ENCODE results near the gene ARPIN.

ARPIN gene

DNA sequence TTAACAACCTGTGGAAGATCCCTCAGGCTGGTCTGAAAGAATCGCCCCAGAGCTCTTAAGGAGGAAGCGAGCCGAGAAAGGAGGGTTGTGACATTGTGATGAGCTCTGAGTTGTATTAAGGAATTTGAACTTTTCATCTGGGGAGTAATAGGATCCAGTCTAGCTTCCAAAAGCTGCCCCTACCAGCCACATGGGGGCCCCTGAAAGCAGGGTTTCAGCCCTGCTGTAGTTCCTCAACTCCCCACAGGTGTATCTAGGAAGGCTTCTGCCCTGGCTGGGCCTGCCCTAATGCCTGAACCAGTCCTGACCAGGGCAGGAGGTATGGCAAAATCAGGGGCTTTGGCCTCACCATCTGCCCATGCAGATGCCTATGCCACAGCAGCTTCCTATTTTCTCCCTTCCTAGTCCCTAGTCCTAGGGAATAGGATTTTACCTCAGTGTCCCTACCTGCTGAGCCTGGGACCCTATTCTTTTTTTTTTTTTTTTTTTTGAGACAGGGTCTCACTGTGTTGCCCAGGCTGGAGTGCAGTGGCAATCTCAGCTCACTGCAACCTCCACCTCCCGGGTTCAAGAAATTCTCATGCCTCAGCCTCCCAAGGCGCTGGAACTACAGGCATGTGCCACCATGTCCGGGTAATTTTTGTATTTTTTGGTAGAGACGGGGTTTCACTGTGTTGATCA lies 14.0 kb downstream of the ARPIN start:
- TF ChIP-seq GABPA (IDR thresholded peaks at IDR 0.05; ENCODE audit: low read depth): no peak
- TF ChIP-seq SPI1 (IDR thresholded peaks at IDR 0.05; ENCODE audit: borderline replicate concordance, low read depth): no peak
- TF ChIP-seq, protein P1, sequence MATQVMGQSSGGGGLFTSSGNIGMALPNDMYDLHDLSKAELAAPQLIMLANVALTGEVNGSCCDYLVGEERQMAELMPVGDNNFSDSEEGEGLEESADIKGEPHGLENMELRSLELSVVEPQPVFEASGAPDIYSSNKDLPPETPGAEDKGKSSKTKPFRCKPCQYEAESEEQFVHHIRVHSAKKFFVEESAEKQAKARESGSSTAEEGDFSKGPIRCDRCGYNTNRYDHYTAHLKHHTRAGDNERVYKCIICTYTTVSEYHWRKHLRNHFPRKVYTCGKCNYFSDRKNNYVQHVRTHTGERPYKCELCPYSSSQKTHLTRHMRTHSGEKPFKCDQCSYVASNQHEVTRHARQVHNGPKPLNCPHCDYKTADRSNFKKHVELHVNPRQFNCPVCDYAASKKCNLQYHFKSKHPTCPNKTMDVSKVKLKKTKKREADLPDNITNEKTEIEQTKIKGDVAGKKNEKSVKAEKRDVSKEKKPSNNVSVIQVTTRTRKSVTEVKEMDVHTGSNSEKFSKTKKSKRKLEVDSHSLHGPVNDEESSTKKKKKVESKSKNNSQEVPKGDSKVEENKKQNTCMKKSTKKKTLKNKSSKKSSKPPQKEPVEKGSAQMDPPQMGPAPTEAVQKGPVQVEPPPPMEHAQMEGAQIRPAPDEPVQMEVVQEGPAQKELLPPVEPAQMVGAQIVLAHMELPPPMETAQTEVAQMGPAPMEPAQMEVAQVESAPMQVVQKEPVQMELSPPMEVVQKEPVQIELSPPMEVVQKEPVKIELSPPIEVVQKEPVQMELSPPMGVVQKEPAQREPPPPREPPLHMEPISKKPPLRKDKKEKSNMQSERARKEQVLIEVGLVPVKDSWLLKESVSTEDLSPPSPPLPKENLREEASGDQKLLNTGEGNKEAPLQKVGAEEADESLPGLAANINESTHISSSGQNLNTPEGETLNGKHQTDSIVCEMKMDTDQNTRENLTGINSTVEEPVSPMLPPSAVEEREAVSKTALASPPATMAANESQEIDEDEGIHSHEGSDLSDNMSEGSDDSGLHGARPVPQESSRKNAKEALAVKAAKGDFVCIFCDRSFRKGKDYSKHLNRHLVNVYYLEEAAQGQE (IDR thresholded peaks at IDR 0.05; ENCODE audit: insufficient replicate concordance, low read depth): no peak
- no peak for TF ChIP-seq POLR2AphosphoS5 (IDR thresholded peaks at IDR 0.05; ENCODE audit: low read depth)
- TF ChIP-seq, protein P2, sequence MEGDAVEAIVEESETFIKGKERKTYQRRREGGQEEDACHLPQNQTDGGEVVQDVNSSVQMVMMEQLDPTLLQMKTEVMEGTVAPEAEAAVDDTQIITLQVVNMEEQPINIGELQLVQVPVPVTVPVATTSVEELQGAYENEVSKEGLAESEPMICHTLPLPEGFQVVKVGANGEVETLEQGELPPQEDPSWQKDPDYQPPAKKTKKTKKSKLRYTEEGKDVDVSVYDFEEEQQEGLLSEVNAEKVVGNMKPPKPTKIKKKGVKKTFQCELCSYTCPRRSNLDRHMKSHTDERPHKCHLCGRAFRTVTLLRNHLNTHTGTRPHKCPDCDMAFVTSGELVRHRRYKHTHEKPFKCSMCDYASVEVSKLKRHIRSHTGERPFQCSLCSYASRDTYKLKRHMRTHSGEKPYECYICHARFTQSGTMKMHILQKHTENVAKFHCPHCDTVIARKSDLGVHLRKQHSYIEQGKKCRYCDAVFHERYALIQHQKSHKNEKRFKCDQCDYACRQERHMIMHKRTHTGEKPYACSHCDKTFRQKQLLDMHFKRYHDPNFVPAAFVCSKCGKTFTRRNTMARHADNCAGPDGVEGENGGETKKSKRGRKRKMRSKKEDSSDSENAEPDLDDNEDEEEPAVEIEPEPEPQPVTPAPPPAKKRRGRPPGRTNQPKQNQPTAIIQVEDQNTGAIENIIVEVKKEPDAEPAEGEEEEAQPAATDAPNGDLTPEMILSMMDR (IDR thresholded peaks at IDR 0.05; ENCODE audit: insufficient read depth, low read length): no peak
- no peaks in the 10 kb centered on the region for H3K27me3 ChIP-seq (ENCODE audit: insufficient read depth, poor library complexity, severe bottlenecking)
- DNase-seq (ENCODE audit: low read depth in 1 of 2, low spot score in 1 of 2): peak; percentile 55 to 76
- no peak overlapping the region for H3K4me3 ChIP-seq (replicated peaks; ENCODE audit: insufficient read depth, low read length)
- no peak overlapping the region for H3K27ac ChIP-seq (replicated peaks)

DNA sequence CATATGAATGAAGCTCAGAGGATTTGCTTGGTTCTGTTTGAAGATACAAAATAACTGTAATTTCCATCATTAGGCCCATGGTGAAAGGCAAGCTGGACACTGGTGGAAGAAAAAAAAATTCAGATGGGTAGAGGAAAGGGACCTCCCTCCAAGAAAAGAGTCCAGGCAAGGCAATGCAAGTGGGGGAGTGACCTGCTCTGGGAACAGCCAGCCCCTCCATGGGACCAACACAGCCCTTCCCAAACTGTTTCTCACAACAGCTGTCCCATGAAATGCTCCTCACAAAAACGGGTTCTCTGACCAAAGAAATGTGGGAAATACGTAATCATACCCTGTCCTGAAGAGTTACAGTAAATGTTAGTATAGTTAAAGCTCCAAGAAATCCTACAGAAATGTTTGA lies 14.6 kb downstream of the ARPIN start:
- no peak overlapping the region for H3K4me3 ChIP-seq (replicated peaks; ENCODE audit: insufficient read depth, low read length)
- no peak for DNase-seq (ENCODE audit: low read depth in 1 of 2, low spot score in 1 of 2)
- no peak overlapping the region for H3K27ac ChIP-seq (replicated peaks)
- no peaks in the 10 kb centered on the region for H3K27me3 ChIP-seq (ENCODE audit: insufficient read depth, poor library complexity, severe bottlenecking)
- no peak for TF ChIP-seq GABPA (IDR thresholded peaks at IDR 0.05; ENCODE audit: low read depth)
- no peak for TF ChIP-seq POLR2AphosphoS5 (IDR thresholded peaks at IDR 0.05; ENCODE audit: low read depth)
- TF ChIP-seq, protein P2 (IDR thresholded peaks at IDR 0.05; ENCODE audit: insufficient read depth, low read length): no peak
- no peak for TF ChIP-seq SPI1 (IDR thresholded peaks at IDR 0.05; ENCODE audit: borderline replicate concordance, low read depth)
- TF ChIP-seq, protein P1 (IDR thresholded peaks at IDR 0.05; ENCODE audit: insufficient replicate concordance, low read depth): no peak

DNA sequence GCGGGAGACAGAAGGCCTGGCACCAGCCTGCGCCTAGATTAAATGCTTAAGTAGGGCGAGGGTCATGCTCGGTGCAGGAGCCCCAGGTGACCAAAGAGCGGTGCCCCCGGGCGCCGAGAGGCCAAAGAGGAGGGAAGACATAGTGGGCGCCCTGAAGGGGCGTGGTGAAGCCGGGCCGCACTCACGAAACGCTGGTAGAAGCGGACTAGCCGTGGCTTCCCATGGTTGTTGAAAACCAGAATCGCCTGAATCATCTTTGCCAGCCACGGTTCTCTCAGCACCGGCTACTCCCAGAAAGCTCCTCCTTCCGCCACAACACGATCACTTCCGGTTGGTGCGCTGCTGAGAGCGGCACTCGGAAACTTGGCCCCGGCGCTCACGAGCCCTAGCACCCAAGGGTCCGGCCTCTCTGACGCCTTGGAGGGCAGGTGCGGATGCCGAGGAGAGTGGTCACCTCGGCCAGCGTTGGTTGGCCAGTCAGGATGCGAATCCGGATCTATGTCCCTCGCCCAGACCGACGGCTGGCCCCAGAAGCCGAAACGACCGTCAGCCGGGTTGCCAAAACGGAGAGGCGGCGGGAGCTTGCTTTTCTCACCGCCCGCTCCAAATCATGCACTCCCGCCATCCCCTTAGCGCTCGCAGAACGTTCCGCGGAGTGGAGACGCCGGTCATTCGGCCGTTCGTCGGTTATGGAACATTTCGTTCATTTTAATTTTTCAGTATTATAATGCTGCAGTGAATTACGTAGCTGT lies 18.9 kb downstream of the ARPIN start, which contains the start of gene AP3S2:
AP3S2 (minus strand) TSS at position 299 of the 752 bp plus-strand sequence; CDS start at position 254, 45 bp downstream.
- no peaks in the 10 kb centered on the region for H3K27me3 ChIP-seq (ENCODE audit: insufficient read depth, poor library complexity, severe bottlenecking)
- DNase-seq (ENCODE audit: low read depth in 1 of 2, low spot score in 1 of 2): peak; percentile 92 to 95
- TF ChIP-seq SPI1 (IDR thresholded peaks at IDR 0.05; ENCODE audit: borderline replicate concordance, low read depth) (no peak), GABPA (IDR thresholded peaks at IDR 0.05; ENCODE audit: low read depth) (peak; percentile 98), POLR2AphosphoS5 (IDR thresholded peaks at IDR 0.05; ENCODE audit: low read depth) (peak; percentile 97)
- TF ChIP-seq, protein P2 (IDR thresholded peaks at IDR 0.05; ENCODE audit: insufficient read depth, low read length): no peak
- TF ChIP-seq, protein P1 (IDR thresholded peaks at IDR 0.05; ENCODE audit: insufficient replicate concordance, low read depth): peak; percentile 79
- H3K27ac ChIP-seq (replicated peaks): peak within 1 kb of the TSS; percentile 92
- H3K4me3 ChIP-seq (replicated peaks; ENCODE audit: insufficient read depth, low read length): peak within 1 kb of the TSS; percentile 83
